GM21737 (cell line): ENCODE measurements around the gene FBXL7.

Source experiments
- ATAC-seq: cut with Tn5 transposase; IDR thresholded peaks from one replicate; pipeline ENCODE4 v1.9.1; 2021; ENCODE audit warnings: mild to moderate bottlenecking, moderate library complexity; ENCODE audit not compliant: unreplicated experiment

Gene FBXL7

DNA sequence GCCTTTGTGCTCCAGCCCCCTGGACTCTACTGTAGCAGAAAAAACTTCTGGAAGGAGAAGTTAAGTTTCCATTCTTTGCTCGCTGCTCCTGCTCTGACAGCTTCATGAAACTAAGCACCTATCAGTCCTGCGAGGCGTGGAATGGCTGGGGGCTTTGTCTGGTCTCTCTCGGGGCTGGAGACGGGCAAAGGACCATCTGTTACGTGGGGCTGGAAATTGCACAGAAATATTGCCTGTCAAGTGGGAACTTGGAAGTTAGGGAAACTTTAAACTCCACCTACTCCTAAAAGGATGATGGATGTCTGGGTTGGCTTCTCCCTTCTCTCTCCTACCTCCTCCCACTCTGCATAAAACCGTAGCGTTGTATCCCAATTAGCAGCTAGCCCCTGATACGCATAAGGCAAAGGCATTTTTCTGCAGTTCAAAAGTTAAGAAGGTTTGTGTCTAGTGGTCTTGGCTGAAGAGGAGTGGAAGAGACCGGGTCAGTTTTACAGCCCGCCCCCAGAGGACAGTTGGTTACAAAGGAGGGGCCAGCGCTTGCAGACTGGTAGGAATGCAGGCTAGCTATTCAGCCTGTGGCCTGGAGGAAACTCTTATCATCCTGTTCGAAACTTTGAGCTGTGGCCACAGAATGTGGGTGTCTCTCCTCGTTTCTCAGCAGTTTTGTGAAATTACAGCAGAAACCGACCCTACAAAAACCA lies 1.3 kb downstream of the FBXL7 start:
- no peak for ATAC-seq

DNA sequence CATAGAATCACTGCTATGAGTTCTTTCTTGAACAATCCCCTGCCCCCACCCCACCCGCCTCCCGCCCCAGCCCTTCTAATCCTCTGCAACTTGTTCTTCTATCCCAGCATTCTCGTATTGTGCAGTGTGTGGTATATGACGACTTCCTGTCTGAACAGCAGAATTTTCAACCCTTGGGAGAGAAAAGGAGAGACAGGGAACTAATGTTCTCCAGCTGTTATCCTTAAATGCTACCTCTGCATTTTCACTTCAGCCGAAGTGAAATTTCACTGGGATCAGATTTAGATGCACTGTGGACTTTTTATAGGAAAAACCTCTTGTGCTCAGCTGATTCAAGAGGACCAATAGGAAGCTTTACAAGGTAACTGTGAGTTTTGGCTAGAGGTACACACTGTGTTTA lies 2.2 kb downstream of the FBXL7 start:
- no peak for ATAC-seq

DNA sequence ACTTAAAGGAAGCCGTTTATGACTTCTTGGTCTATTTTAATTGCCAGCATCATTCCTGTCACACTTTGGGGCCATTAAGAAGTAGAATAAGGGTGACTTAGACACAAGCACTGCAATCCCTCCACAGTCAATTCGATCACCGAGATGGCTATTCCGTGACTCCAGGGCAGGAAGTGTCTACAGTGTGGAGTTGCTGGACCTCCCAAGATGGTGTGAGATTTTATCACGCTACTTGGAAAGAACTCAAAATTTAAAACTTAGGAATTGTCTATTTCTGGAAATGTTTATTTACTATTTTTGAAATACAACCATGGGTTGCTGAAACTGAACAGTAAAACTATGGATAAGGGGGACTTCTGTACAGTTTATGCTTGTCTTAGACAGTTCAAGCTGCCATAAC lies 6.2 kb downstream of the FBXL7 start:
- no peak for ATAC-seq

DNA sequence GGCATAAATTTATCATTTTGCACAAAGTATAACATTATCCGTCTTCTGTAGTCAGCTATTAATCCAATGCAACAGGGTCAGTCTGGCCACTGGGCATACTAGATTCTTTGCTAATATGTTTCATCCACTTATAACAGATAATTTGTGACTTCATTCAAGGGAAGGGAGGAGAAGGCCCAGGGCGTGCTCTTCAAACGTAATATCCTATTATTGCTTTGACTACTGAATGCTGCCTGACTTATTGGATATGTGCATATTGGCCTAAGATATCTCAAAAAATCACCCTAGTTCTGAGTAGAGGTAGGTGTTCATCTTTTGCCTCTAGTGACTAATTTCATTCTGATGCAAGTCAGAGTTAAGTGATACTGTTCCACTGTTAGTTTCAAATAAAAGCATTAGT lies 6.9 kb downstream of the FBXL7 start:
- no peak for ATAC-seq

DNA sequence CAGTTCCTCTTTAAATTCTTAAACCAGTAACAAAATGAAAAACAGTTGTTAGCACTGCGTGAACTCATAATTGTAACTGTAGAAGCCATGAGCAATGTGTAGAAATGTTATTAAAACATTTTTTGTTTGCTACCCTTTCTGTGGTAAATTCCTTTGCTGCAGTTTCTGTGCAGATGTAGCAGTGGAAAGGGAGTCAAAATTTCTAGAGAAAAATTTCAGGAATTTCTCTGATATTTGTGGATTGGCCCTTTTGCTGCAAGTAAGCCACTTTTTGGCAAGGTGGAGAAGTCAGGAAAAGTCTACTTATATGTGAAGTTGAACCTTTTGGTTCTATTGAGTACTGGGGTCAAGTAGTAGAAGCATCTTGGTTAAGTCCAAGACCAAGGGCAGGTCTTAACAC lies 10.1 kb downstream of the FBXL7 start:
- no peak for ATAC-seq

DNA sequence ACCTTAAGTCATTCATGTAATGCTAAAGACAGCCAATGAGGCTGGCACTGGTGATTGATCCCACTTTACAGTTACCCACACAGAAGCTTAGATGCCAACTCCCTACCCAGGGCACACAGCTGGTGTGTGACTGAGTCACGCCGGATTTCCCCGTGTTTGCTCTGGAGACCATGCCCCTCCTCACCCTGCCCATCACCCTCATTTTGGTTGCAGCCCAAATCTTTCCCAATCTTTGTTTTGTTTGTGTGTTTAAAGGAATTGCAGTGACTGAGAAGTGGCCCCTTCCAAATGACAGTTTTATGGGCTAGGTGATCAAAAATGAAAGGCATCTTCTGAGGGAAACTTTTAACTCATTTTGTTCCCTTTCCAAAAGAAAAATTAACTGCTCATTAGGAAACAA lies 10.9 kb downstream of the FBXL7 start:
- ATAC-seq, result no peak

DNA sequence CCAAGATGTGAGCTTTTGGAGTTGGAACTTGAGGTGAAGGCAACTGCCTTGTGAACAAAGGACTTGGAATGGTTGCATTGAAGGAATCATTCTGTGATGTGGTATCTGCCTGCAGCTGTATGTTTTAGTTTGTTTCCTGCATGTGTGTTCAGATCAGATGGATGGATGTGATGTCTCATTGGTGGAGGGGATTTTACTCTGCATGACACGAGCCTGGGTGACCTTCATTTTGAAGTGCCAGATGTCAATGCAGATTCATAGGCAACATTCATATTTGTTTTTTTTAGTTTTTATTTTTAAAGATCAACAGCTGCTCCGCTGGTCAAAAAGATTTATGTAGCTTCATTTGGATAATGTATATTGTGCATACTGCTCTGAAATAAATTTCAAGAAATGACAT lies 13.5 kb downstream of the FBXL7 start:
- no peak for ATAC-seq

DNA sequence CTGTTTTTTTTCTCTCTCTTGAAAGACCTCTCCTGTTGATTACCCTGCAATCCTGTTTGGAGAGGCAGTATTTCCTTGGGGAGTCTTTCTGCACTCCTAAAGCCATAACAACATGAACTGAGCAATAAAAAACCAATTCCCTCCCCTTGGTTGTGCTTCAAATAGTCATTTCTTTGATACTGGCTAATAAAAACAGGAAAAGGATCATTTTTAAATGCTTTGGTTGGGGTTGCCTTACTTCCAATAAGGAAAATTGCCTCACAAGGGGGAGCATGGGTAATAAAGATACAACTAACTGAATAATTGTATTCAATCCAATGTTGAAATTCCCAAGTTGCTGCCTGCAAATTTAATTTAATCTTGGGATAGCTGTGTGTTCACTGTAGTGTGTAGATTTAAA lies 13.9 kb downstream of the FBXL7 start:
- no peak for ATAC-seq

DNA sequence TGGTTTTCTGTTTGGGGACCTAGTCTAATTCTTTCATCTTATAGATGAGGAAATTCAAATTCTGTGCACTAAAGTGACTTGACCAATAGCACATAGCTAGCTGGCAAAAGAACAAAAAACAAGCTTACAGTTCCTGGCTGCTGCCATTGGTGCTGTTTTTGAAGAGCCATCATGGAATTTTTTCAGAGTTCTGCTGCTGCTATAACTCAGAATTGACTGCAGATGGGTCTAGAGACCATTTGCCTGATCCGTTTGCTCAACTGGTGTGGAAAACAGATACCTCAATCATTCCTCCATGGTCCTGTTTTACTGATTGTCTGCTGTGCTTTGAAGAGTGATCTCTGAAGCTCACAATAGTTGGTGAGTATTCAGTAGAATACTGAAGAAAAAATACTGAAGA lies 15.2 kb downstream of the FBXL7 start:
- no peak for ATAC-seq

DNA sequence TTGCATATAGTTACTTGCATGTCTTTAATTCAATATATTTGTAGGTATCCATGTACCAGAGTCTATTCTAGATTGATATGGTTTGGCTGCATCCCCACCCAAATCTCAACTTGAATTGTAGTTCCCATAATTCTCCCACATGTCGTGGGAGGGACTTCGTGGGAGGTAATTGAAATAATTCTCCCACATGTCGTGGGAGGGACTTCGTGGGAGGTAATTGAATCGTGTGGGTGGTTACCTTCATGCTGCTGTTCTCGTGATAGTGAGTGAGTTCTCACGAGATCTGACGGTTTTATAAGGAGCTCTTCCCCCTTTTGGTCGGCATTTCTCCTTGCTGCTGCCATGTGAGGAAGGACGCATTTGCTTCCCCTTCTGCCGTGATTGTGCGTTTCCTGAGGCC lies 16.5 kb downstream of the FBXL7 start:
- no peak for ATAC-seq

DNA sequence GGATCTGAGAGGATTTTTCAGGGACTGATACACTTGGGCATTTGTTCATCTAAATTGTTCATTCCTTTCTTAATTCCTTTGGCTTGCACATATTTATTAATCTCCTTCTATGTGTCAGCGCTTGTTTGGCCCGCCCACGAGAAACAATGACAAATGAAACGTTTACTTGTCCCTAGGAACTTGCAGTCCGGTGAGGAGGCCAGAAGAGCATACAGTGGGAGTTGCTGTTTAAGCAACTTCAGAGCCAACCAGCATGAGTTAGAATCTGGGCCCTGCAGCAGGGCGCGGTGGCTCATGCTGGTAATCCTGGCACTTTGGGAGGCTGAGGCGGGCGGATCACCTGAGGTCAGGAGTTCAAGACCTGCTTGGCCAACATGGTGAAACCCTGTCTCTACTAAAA lies 18.8 kb downstream of the FBXL7 start:
- ATAC-seq, result no peak

DNA sequence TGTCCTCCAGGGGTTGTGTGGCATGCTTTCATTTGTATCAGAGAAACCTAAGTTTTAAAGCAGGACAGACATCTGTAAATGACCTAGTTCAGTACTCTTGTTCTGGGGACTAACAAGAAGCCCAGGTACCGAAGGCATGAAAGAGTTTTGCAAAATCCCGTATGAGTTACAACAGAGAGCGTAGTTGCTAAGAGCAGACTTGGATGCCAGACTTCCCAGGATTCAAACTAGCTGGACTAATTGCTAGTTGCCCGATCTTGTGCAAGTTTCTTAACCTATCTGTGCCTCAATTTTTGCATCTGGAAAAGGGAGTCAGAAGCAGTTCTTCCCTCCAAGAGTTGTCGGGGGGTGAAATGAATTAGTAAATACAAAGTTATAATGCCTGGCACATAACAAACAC lies 20.9 kb downstream of the FBXL7 start:
- ATAC-seq, result no peak

DNA sequence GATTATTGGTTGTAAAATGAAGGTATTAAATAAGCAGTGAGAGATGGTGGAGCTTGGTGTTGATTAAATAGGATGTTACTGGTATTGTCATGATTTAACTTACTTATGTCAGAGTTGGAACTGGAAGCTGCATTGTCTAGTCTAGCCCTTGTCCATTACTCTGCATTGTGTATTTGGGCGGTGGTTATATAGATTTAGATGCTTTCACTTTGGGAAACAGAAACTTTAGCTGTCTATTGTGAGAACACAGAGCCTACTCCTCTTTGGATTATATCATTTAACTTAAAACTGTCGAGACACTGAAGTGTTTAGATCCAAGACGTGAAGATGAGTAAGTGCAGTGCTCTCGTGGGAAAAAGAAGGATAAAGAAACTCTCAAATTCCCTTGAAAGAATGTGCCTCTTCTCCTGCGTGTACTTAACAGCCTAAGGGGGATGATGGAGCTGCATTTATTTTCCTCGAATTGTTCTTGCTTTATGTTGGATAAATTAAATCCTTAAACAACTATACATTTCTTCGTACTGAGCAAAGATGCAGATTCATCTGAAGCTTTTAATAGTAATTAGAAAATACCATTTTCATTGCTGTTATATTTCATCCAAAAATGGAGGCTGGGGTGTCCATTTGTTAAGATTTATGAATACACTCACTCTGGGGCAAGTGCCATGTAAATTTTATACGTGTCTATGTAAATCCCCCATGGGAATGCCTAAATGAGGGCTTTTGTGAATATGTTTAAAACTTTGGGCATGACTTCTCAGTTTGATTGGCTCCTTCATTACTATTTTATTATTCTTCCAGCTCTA lies 21.6 kb downstream of the FBXL7 start:
- ATAC-seq, result no peak

DNA sequence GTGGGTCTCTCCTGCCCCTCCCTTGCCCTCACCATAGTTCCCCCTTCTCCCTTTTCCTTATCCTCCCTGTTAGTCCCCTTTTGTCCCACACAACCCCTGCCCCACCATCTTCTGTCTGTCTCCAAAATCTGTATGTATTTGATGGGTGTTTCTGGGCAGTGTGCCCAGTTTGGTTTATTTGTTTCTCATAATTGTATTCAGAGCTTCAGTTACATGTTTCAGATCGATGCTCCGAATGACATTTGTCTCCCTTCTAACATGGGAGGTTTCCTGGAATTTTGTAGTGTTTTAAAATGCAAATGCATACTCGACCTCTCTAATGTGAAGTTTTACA lies 22.2 kb downstream of the FBXL7 start:
- ATAC-seq, result no peak

DNA sequence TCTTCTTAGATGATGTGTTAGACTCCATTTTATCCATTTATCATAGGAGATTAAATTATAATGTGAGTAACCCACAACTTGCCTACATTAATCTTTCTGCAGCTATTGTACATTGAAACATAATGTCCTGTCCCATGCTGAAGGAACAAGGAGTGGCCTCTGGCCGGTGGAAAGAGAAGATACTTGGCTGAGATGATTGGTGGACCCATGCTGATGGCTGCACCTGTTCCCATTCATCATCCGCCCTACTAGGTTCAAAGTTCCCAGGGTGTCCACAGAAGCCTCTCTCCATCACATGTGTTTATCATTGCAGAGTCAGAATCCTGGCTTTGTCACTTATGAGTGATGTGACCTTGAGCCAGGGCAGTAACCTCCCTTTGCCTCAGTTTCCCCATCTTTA lies 24.7 kb downstream of the FBXL7 start:
- ATAC-seq, result no peak

DNA sequence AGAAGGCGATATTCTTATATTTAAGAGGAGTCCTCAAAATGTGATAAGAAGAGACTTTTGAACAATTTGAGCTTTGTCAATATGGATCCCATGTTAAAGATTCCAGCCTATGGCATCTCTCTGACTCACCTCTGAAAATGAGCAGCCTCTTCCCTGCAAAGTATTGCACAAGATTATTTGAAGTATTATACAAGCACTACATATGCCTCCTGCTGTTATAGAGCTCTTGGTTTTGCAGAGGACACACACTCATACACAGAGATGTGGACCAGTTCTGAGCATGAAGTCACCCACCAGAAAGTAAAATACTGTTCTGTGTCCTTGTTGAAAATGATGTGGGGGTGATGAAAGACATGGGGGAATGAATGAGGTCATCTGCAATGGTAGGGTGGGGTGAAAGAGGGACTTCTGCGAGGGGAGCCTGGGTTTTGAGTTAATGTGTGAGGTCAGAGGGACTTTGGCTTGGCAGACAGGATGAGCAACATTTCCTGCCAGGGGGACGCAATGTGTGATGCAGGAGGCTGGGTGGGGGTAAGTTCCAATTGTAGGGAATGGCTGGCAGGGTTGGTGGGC lies 25.8 kb downstream of the FBXL7 start:
- no peak for ATAC-seq

DNA sequence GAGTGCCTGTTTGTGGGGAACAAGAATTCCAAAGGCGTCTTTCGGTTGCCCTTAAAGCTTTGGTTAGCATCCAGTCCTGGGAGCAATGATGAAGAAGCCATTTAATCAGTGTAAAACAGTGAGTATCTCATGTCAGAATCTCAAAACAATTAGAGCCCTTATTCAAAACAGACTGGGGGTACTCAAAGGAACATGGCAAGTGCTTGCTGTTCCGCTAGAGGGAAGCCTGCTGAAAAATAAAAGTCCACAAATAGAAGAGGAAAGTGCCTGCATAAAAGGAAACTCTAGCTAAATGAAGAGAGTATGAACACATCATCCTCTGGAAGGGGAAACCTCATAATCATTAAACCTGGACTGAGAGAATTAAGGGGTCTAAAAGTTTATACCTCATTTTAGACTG lies 26.4 kb downstream of the FBXL7 start:
- no peak for ATAC-seq

DNA sequence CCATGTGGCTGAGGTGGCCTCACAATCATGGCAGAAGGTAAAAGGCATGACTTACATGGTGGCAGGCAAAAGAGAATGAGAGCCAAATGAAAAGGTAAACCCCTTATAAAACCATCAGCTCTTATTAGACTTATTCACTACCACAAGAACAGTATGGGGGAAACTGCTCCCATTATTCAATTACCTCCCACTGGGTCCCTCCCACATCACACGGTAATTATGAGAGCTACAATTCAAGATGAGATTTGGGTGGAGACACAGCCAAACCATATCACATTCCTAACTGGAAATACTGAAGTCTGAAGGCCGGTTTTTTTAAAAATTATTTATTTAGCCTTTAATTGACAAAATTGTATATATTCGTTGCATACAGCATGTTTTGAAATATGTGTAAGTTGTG lies 28.5 kb downstream of the FBXL7 start:
- no peak for ATAC-seq

DNA sequence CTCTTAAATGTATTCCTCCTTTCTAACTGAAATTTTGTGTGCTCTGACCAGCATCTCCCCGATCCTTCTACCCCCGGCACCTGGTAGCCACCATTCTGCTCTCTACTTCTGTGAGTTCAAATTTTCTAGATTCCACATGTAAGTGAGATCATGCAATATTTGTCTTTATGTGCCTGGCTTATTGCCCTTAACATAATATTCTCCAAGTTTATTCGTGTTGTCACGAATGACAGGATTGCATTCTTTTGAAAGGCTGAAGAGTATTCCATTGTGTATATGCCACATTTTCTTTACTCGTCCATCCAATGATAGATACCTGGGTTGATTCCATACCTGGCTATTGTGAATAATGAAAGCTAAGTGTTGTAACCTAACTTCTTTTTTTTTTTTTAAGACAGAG lies 29.0 kb downstream of the FBXL7 start:
- no peak for ATAC-seq

DNA sequence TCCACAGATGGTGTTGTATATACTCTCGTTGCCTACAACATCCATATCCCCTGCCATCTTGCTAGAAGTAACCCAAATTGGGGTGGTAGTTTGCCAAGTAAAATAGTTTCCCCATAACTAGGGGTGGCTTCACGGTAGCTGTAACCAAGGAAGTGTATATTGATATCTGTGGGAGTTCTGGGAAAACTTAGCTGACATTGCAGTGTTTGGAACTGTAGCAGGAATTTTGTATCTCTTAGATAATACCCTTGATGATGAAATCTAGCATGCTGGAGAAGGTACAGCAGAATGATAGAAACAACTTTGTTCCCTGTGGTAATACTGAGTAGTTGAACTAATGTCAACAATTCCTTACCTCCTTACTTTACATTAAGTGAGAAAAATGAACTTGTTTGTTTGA lies 29.8 kb downstream of the FBXL7 start:
- no peak for ATAC-seq

DNA sequence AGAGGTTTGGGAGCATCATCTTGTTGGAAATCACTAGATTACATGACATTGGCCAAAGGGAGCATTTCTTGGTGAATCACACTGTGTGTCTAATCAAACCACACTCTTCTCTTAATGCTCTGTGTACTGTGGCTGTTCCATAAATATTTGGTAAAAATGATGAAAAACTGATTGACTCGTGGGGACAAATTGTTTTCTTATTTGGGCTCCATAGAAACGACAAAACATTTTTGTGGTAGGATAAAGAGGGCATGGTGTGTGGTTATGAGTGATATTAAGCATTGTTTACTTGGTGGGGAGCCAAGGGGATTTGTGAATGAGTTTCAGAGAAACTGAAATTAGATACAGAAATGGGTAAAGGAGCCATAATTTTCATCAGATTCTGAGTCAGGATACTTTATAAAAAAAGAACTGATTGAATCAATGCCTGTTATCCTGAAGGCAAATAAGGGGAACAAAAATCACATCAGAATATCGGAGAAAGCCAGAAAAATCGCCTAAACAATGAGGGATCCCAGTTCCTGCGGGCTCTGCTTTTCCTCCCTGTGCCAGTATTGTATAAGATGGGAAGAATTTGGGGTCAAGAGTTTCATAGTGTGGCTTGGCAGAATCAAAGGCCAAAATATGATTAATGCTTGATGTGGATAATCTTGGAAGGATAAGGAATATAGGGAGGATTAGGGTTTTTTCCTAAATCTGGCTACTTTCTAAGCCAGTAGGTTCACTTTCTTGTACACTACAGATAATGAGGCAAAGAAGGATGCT lies 33.3 kb downstream of the FBXL7 start:
- no peak for ATAC-seq

DNA sequence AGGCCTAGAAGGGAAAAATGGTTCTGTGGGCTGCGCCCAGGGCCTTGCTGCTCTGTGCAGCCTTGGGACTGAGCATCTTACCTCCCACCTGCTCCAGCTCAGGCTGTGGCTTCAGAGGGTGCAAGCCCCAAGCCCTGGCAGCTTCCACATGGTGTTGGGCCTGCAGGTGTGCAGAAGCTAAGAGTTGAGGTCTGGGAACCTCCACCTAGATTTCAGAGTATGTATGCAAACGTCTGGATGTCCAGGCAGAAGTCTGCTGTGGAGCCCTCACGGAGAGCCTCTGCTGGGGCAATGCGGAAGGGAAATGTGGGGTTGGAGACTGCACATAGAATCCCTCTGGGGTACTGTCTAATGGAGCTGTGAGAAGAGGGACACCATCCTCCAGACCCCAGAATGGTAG lies 36.0 kb downstream of the FBXL7 start:
- ATAC-seq, result no peak
